K562 (cell line): ENCODE data around the gene TMC4. TPM values are rescaled to one million over a fixed set of nuclear protein-coding genes. Genes with fewer than 3 reads are reported as not detected.

Experiments used
- ATAC-seq: fragments of 200-7000 bp; cut with Tn5 transposase; 3 replicates; pipeline ENCODE4 v1.9.1; 2020; ENCODE audit warnings: moderate library complexity
- BruUV-seq: library from RNA; stranded (reverse); fragments of 400-500 nt; replicated peaks from 2 replicates; lab custom pipeline; 2021; lab: Mats Ljungman, UMichigan
- CTCF ChIA-PET: fragments of 300-600 bp; formaldehyde crosslinking; extraction: SDS; loops from one replicate; lab custom pipeline; 2021; ENCODE audit warnings: low intra/inter-chr PET ratio; lab: Yijun Ruan, JAX
- POLR2A ChIA-PET: fragments of 300-600, 350-650 bp; sonication (Branson Sonifier 250); formaldehyde crosslinking; extraction: SDS; loops from one replicate; lab custom pipeline; 2021; ENCODE audit warnings: antibody characterized with exemption, inconsistent platforms; lab: Yijun Ruan, JAX
- DNase-seq, 4 experiments: peaks; one replicate each; pipeline versions ENCODE4 v3.0.0 to v3.0.0-alpha.2; 2011 to 2018; ENCODE audit warnings: low spot score in 3 of 4, mixed read lengths in 3 of 4; ENCODE audit errors: extremely low read depth in 1 of 4
- FAIRE-seq: peaks from 2 replicates; lab custom pipeline; 2011; peaks lifted over from hg19 to GRCh38; lab: Jason Lieb, UNC
- H2AFZ ChIP-seq: 2 replicates; pipeline ENCODE4 v1.6.0; 2011; ENCODE audit warnings: low read depth, low read length, control low read depth, inconsistent platforms
- H3K27ac ChIP-seq: fragments of 200-600 bp; 3 replicates; pipeline ENCODE4 v1.8.0; 2011; ENCODE audit warnings: low read depth, mild to moderate bottlenecking, control low read depth, inconsistent platforms, low read length, moderate library complexity, mixed read lengths; ENCODE audit errors: extremely low read depth
- H3K27me3 ChIP-seq, 2 experiments: fragments of 300-600 bp in 1 of 2; 2 replicates in 1 of 2; 3 replicates in 1 of 2; pipeline versions ENCODE4 v1.6.0 to v1.8.0; 2011; ENCODE audit warnings: inconsistent platforms in 2 of 2, low read length in 2 of 2, mild to moderate bottlenecking in 1 of 2, mixed read lengths in 1 of 2, moderate library complexity in 1 of 2; ENCODE audit not compliant: control insufficient read depth in 2 of 2, insufficient read depth in 2 of 2
- H3K36me3 ChIP-seq: fragments of 300-600 bp; 3 replicates; pipeline ENCODE4 v1.8.0; 2011; ENCODE audit warnings: mild to moderate bottlenecking, low read length, inconsistent platforms; ENCODE audit not compliant: control insufficient read depth, insufficient read depth
- H3K4me1 ChIP-seq, 2 experiments: fragments of 200-600 bp in 1 of 2; replicated peaks in 1 of 2; 2 replicates in 1 of 2; 3 replicates in 1 of 2; pipeline versions ENCODE4 v1.5.1 to v1.8.0; 2011; ENCODE audit warnings: inconsistent platforms in 2 of 2, low read length in 2 of 2, mild to moderate bottlenecking in 1 of 2, mixed read lengths in 1 of 2, moderate library complexity in 1 of 2; ENCODE audit not compliant: control insufficient read depth in 2 of 2, insufficient read depth in 2 of 2
- H3K4me2 ChIP-seq: 2 replicates; pipeline ENCODE4 v1.6.1; 2011; ENCODE audit warnings: low read length, control low read depth, inconsistent platforms, mixed read lengths; ENCODE audit not compliant: insufficient read depth
- H3K4me3 ChIP-seq: fragments of 200-600 bp; sonication (generic), shearing (Covaris generic); 2 replicates; pipeline ENCODE4 v1.5.1; 2016; ENCODE audit warnings: control low read depth, inconsistent platforms
- H3K79me2 ChIP-seq: fragments of 200-600 bp; 3 replicates; pipeline ENCODE4 v1.8.0; 2011; ENCODE audit warnings: low read length, inconsistent platforms; ENCODE audit not compliant: control insufficient read depth, insufficient read depth
- H3K9ac ChIP-seq, 2 experiments: 2 replicates each; pipeline versions ENCODE4 v1.6.0 to v1.6.1; 2011; ENCODE audit warnings: low read depth in 2 of 2, low read length in 2 of 2, control low read depth in 1 of 2, inconsistent platforms in 1 of 2, mild to moderate bottlenecking in 1 of 2, mixed read lengths in 1 of 2; ENCODE audit not compliant: insufficient read depth in 1 of 2
- H3K9me1 ChIP-seq: one replicate; pipeline ENCODE4 v1.6.0; 2011; ENCODE audit warnings: inconsistent platforms, mild to moderate bottlenecking, low read length, moderate library complexity; ENCODE audit not compliant: control insufficient read depth, insufficient read depth
- H3K9me3 ChIP-seq: replicated peaks from 2 replicates; pipeline ENCODE4 v1.5.1; 2011; ENCODE audit warnings: low read depth, low read length, inconsistent platforms; ENCODE audit not compliant: control insufficient read depth, insufficient read depth
- H4K20me1 ChIP-seq: replicated peaks from 2 replicates; pipeline ENCODE4 v1.6.1; 2011; ENCODE audit warnings: low read length, inconsistent platforms, mixed read lengths; ENCODE audit not compliant: control insufficient read depth, insufficient read depth
- EP300 ChIP-seq: IDR thresholded peaks from 2 replicates; pipeline ENCODE4 v1.6.1; 2012; ENCODE audit warnings: low read length, improper control_type of control experiment
- EZH2 ChIP-seq: IDR thresholded peaks from 2 replicates; pipeline ENCODE4 v1.6.1; 2012; ENCODE audit warnings: low read depth, mild to moderate bottlenecking, inconsistent platforms, low read length, borderline replicate concordance
- KLF1 ChIP-seq: fragments of 450-650 bp; IDR thresholded peaks from 2 replicates; pipeline ENCODE4 v1.6.1; 2016; ENCODE audit warnings: missing genetic modification characterization, missing compliant biosample characterization
- RBFOX2 ChIP-seq: fragments of 200-400 bp; formaldehyde crosslinking; IDR thresholded peaks from 2 replicates; pipeline ENCODE4 v1.6.1; 2017; ENCODE audit warnings: low read depth, mild to moderate bottlenecking, low read length, moderate library complexity
- RBM39 ChIP-seq: fragments of 200-400 bp; formaldehyde crosslinking; optimal IDR thresholded peaks from 2 replicates; pipeline ENCODE3; 2018; ENCODE audit warnings: low read depth, low read length
- THAP12 ChIP-seq: fragments of 250-450 bp; sonication (Bioruptor Pico); IDR thresholded peaks from 2 replicates; pipeline ENCODE4 v1.9.0; 2021; ENCODE audit warnings: mild to moderate bottlenecking, inconsistent platforms
- ZNF280B ChIP-seq: fragments of 250-450 bp; sonication (Bioruptor Pico); IDR thresholded peaks from 2 replicates; pipeline ENCODE4 v1.5.1; 2021; ENCODE audit warnings: mild to moderate bottlenecking
- ZNF609 ChIP-seq: sonication (generic); formaldehyde crosslinking; IDR thresholded peaks from 2 replicates; pipeline ENCODE4 v1.8.1; 2023; ENCODE audit warnings: missing genetic modification reagents, mild to moderate bottlenecking, borderline replicate concordance
- WGBS: fragments of 100-300 bp; shearing (Covaris generic); methylation state at CpG from one replicate; pipeline ENCODE4 v1.1.6; 2016; ENCODE audit warnings: low coverage, mixed read lengths; ENCODE audit not compliant: insufficient coverage; ENCODE audit errors: missing lambda C conversion rate; 5-methylcytosine and 5-hydroxymethylcytosine counted together
- in situ Hi-C: fragments of 300-500 bp; cut with MboI; formaldehyde crosslinking; loops from 4 replicates; pipeline ENCODE4 v1.15.0; 2018; ENCODE audit warnings: inconsistent platforms, mixed read lengths
- intact Hi-C: fragments of 100-400 bp; cut with micrococcal nuclease; formaldehyde crosslinking; loops from 2 replicates; pipeline ENCODE4 v1.14.2; 2022
- polyA plus RNA-seq, 8 experiments: library from polyadenylated mRNA; depleted of rRNA in 4 of 8; stranded (reverse) in 5 of 8; unstranded in 3 of 8; fragments of >200 nt; fragmentation: Nextera tagmentation in 2 of 8; fragmentation: Illumina TruSeq in 1 of 8; extraction: Ambion mirVana in 2 of 8; extraction: Trizol in 1 of 8; gene quantifications; 2 replicates each; pipeline versions ENCODE4 v1.2.1 to v1.2.3, GENCODE V29; 2011 to 2014; ENCODE audit warnings: inconsistent platforms in 1 of 8, missing spikeins in 1 of 8
- total RNA-seq, 7 experiments: library from RNA; depleted of rRNA in 6 of 7; stranded (reverse); fragments of >200 nt in 6 of 7; fragmentation: Illumina TruSeq in 2 of 7; extraction: Trizol in 2 of 7; gene quantifications; 2 replicates each; pipeline versions ENCODE4 v1.2.1 to v1.2.3, GENCODE V29; 2011 to 2021; ENCODE audit warnings: low replicate concordance in 1 of 7

TMC4 gene
- total and polyA plus RNA-seq, 9 of the 15 experiments (the other 6 are each of a cell fraction or from before 2014, with no cell fraction given), result 0.12 to 0.79 (median 0.36) TPM; not detected in 2

- H4K20me1 ChIP-seq, result no peaks in the 10 kb centered on the region
- no peak for ATAC-seq
- no peak for FAIRE-seq
- H3K4me3 ChIP-seq, result no peak overlapping the region
- ChIA-PET CTCF (no interaction called here), POLR2A (interaction anchor here (0.5 to 1.0 kb wide), 2 partner anchors 13 to 27 kb away, joined by 3 read pairs; partner anchors contain the start of genes PRPF31 and TFPT)
- H3K9ac ChIP-seq, result 0 out of 4 replicates have a peak overlapping the region, but pooled peaks of 1 of the 2 experiments have one; percentile 35
- no peaks in the 10 kb centered on the region; a peak in 2 of 5 replicates for H3K4me1 ChIP-seq
- no peaks in the 10 kb centered on the region for H3K9me1 ChIP-seq
- no peak overlapping the region for H2AFZ ChIP-seq
- no TSS peak for BruUV-seq
- intact Hi-C loops (no loop called here), in situ Hi-C loops (no loop called here)
- no peak overlapping the region for H3K27ac ChIP-seq
- H3K79me2 ChIP-seq, result no peaks in the 10 kb centered on the region
- no peak for DNase-seq
- no peak overlapping the region for H3K4me2 ChIP-seq
- no peaks in the 10 kb centered on the region for H3K27me3 ChIP-seq
- H3K36me3 ChIP-seq, result peaks cover 66% of the 10 kb centered on the region; the same call in 2 of the 3 replicates
- WGBS, result 98% methylated on average over 18 of the region's 41 CpGs
- no peaks in the 10 kb centered on the region for H3K9me3 ChIP-seq
- TF ChIP-seq ZNF280B (no peak), RBM39 (no peak), KLF1 (tag) (no peak), RBFOX2 (peak; percentile 52), ZNF609 (CRISPR knock-in tag) (no peak), EP300 (no peak), THAP12 (CRISPR knock-in tag) (no peak), EZH2 (no peak)
These were observed 44.0 kb downstream of the TMC4 start for GRCh38 chr19:54128796-54129616.
